GM21723 (cell line): ENCODE data around the gene ILF3.

ENCODE experiments used
- ATAC-seq: cut with Tn5 transposase; IDR thresholded peaks from one replicate; pipeline ENCODE4 v1.9.1; 2021; ENCODE audit warnings: mild to moderate bottlenecking, moderate library complexity; ENCODE audit not compliant: unreplicated experiment

ILF3 gene

DNA sequence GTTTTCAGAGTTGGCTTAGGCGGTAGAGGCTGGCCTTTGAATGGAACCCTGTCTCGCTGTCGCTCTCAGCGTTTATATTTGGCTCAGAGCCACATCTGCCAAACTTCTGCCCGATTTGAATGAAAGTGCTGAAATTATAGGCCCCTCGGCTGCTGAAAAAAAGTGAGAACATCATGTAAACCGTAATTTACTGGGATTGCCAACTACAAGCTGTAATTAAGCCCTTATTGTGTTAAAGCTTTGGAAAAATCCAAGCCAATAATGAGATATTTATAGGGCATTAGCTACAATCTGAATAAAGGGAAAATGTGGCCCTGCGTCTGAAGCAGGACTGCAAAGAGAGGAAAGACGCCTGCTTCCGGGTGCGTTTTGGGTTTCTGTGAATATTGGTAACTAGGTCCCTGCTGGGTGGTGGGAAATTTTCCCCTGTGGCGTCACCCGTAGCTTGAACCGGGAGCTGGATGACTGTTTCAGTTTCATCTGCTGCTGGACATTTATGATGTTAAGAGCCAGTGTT, 73.6 kb downstream of the ILF3 start:
- ATAC-seq = no peak

DNA sequence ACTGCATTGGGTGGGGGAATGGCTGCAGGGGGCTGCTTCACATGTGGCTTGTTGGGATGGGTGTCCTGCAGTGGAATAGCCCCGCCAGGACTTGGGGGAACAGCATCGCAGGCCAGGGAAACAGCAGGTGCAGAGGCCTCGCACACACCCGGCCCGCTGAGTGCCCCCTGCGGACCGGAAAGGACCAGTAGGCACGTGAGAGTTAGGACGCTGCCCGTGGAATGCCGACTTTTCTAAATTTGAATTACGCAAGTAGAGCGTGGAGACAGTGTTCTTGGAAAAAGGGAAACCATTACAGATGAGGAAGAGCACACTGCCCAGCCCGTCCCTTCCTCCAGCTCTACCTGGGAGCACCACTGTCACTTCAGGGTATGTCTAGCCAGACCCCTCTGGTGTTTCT, 75.3 kb downstream of the ILF3 start:
- ATAC-seq = no peak

DNA sequence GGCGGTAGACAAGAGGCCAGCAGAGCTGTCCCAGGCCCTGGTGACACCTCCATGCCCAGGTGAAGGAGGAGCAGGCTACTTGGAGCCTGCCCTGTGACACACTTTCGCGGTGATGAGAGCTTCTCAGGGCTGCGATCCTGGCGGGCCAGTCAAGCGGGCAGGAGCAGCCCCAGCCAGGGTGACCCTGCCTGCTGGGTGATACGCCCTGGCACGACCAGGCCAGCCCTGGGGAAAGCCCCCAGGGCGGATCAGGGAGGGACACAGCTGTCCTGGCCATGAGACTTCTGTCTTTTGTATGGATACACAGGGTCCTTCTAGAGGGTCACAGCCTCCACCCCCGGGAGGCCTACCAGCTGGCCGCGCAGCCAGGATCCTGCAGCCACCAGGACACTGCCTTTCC, 76.8 kb downstream of the ILF3 start:
- no peak for ATAC-seq

DNA sequence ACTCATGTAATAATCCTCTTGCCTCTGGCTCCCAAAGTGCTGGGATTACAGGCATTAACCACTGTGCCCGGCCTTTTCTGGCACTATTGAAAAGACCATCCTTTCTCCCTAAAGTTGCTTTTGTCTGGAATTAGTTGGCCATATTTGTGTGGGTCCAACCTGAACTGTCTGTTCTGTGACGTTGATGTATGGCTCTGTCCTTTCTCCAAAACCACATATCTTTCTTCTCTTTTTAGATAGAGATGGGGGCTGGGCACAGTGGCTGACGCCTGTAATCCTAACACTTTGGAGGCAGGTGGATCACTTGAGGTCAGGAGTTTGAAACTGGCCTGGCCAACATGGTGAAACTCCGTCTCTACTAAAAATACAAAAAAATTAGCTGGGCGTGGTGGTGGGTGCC, 81.6 kb downstream of the ILF3 start:
- no peak for ATAC-seq

DNA sequence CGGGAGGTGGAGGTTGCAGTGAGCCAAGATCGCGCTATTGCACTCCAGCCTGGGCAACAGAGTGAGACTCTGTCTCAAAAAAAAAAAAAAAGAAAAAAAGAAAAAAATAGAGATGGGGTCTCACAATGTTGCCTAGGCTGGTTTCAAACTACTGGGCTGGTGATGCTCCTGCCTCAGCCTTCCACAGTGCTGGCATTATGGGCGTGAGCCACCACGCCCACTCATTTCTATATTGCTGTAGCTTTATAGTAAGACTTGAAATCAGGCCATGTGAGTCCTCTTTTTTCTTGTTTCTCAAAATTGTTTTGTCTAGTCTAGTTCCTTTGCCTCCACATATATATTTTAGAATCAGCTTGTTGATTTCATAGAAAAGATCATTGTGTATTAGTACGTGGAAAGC, 82.0 kb downstream of the ILF3 start:
- ATAC-seq = no peak

DNA sequence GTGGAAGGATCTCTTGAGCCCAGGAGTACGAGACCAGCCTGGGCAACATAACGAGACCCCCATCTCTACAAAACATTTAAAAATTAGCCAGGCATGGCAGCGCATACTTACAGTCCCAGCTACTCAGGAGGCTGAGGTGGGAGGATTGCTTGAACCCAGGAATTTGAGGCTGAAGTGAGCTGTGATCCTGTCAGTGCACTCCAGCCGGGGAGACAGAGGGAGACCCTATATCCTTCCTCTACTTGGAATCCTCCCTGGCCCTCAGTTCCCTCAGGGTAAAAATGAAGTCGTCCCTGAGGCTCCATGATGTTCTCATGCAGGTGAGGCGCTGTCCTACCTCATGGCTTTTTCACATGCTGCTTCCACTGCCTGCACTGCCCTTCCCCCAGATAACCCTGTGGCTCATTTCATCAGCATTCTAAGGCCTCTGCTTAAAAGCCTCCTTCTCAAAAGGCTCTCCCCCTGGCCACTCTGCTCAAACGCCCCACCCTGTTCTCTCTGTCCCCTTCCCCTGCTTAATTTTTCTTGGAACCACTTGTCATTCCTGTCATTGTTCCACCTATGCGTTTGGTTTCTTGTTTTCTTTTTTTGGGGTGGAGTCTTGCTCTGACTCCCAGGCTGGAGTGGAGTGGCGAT, 82.9 kb downstream of the ILF3 start:
- ATAC-seq = no peak

DNA sequence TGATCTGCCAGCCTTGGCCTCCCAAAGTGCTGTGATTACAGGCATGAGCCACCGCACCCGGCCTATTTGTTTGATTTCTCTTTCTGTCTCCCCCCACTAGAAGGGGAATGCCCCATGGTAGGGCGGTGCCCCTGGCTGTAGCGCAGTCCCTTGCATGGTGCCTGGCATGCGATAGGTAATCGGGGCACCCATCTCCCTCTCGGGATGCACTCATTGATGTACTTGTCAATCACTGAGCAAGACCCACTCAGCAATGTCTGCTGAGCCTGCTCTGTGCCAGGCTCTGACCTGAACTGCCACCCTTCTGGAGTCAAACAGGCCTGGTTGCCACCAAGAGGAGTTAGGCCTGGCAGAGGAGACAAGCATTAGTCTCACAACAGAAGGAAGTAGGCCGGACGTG, 83.6 kb downstream of the ILF3 start:
- no peak for ATAC-seq

- ATAC-seq = no peak
Measured at GRCh38 chr19:10740798-10741197, 86.7 kb downstream of the ILF3 start.
